Occipital lobe (tissue), 2 donors: ENCODE results near the gene TBC1D9. TPM values are rescaled to one million over a fixed set of nuclear protein-coding genes. Genes with fewer than 3 reads are reported as not detected.

Source experiments
- DNase-seq: peaks from one replicate; lab custom pipeline; 2025; lab: John Stamatoyannopoulos, UW
- total RNA-seq: library from RNA; depleted of rRNA; stranded (reverse); fragments of >200 nt; gene quantifications from one replicate; pipeline ENCODE4 v1.2.3, GENCODE V29; 2014

TBC1D9 gene
- total RNA-seq, 1 donor from 2014 or later = 54.0 TPM

GRCh38 chr4:140725556-140725955, 30.6 kb downstream of the TBC1D9 start:
- DNase-seq = no peak

DNA sequence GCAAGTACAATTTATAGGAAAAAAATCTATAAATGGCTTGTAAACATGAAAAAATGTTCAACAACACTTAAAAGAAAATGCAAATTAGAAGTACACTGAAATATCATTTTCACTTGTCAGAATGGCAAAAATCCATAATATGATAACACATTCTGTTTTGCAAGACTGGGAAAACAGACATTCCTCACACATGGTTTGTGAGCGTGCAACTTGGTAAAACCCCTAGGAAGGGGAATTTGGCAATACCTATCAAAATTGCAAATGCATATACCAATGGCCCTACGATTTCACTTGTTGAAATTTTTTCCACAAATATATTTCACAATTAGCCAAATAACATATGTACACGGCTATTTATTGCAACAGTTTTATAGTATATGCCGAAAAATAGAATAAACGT, 31.4 kb downstream of the TBC1D9 start:
- DNase-seq = no peak

DNA sequence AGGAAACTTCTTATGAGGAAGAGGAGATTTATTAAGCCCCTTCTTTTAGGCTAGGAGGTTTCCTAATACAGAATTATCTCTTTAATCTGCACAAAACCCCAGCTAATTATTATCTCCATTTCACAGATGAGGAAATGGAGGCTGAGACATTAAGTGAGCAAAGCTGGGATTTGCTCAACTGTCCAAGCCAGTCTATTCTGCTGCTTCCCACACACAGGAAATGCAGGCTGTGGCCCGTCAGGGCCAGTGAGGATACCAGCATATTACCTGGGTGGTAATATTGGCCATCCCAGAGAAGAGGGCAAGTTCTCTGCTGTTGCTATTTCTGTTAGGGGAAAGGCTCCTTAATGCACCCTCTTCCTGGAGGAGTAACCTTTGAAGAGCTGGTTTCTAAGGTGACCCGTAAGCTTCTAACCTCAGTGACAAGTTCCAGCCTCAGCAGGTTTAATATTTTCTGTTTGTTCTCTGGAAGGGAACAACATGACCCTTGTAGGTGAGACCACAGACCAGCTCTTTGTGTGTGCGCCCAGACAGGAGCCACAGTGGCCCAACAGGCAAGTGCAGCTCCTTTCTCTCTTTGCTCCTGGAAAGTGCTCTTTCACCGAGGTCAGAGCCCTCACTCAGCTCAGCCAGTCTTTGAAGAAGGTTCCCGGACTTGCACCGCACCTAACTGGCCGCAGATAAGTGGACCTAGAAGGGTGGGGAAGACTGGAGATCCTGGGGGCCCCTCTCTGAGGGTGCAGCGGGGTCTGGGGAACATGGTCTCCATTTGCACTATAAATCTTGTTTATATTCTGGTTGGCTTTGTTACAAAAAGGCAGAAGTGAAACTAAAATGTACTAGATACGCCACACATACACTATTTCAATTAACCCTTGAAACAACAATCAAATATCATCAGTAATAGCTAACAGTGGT, 35.5 kb downstream of the TBC1D9 start:
- no peak for DNase-seq

DNA sequence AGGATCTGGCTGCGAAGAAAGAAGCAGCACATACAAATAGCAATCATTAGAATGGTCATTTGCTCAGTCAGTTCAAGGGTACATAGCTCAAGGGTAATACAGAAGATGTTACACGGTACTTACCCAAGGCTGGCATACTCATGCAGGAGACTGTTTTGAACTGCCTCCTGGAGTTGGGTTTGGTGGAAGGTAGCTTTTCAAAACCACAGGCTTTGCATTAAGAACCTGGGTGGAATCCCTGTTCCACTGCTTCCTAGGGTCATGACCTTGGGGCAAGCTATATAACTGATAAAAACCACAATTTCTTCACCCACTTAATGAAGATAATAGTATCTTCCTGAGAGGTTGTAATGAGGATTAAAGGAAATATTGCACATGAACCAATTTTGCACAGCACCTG, 36.5 kb downstream of the TBC1D9 start:
- DNase-seq = no peak

DNA sequence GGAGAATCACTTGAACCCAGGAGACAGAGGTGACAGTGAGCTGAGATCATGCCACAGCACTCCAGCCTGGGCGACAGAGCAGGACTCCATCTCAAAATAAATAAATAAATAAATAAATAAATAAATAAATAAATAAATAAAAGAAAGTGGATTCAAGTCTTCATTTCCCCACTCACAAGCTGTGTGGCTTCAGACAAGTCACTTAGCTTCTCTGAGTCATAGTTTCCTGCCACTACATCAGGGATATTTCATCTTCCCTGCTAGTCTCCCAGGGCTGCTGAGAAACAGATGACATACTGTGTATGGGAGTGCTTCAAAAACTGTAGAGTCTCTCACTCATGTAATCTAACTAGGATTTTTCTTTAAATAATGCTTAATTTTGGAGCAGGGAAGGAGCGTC, 37.2 kb downstream of the TBC1D9 start:
- no peak for DNase-seq

DNA sequence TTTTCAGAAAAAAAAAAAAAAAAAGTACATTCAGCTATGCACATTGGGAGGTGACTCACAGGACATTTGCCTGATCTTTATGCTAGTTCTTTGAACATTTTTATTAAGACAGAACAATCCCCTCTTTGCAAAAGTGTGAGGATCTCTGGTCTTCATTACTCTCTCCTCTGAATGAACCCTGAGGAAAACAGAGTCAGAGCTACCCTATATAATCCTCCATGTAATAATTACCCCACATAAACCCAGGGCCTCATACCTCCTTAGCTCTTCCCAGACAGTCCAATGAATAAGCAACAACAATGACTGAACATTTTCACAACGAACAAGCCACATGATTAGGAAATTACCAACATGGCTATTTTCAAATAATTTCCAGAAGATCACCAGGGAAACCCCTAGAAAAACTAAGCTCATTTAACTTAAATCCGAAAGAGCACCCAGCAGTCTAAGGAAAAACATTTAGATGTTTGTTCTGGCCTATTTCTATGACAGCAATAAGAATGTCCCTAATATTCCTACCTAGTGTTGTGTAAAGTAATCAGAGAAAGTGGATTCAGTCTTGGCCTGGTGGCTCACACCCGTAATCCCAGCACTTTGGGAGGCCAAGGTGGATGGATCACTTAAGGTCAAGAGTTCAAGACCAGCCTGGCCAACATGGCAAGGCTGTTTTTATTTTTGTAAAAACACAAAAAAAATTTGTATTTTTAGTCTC, 37.8 kb downstream of the TBC1D9 start:
- no peak for DNase-seq

DNA sequence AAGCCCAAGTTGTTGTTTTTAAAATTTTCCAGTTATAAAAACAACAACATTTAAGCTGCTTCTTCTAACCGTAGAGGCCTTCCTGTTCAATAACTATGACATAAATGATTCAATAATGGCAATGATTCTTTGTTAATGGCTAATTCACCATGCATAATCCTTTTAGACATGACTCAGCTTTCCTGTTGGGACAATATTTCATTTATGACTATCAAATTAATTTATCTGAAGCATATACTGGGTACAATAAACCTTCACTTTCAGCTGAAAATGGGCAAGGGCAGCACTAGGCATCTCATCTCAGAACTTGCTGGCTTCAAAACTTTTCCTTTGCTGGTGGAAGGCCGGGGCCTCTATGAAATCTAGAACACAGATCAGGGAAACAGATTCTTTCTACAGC, 38.9 kb downstream of the TBC1D9 start:
- DNase-seq = no peak

DNA sequence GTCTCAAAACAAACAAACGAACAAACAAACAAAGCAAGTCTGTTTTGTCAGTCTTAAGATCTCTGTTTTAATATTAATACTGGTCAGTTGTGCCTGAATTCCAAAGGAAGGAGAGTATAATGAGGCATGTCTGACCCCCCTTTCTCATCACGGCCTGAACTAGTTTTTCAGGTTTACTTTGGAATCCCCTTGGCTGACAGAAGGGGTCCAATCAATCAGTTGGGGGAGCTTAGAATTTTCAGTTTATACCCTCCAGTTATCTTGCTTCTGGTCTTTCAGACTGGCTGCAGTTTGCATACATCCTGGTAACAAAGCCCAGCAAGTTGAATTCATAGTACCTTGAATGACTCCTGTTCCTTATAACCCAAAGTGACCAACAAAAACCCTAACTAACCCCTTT, 41.1 kb downstream of the TBC1D9 start:
- DNase-seq = no peak

DNA sequence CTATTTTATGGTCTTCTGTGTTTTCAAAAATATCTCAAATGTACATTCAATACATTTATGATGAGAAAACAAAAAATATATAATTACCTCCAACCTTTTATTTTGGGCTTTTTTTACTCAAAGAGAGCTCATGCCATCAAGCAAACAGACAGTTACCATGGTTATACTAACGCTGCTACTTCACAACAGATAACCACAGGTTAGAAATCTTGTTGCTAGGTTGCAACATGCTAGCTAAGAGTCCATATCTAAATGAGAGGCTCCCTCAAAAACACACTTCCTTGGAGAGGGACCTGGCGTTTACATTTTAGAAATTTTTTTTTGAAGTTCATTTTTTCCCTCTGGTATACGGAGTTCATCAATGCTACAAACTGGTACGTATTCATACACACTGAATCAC, 44.3 kb downstream of the TBC1D9 start:
- DNase-seq = no peak

DNA sequence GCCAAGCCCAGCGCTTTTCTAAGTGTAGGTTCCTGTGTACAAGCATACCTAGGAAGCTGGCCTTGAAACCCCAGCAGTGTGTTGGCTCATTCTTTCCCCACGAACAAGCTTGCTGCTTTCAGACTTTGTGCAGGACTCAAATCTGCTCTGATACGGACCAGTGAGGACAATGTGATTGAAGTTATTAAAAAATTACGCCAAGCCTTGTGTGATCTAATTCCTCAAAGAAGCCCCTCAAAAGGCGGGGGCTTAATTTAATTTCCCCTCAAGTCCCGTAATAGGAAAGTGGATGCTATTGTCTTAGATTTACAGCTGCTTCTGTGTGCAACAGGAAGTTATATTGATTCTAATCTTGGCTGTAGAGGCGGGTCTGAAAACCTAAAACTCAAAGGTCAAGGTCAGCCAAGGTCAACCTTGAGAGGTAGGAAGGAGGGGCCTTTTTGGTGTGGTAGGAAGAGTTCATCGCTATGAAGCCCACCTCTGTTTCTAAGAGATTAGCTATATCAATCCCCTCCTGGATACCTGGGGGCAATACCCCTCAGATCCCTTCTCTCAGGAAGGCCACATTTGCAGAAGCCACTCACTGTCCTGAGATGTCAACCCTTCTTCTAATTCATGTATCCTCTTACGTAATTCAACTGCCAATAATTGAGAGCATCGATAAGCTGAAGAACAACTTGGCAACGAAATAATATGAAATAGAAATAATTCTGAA, 45.1 kb downstream of the TBC1D9 start:
- DNase-seq = no peak

DNA sequence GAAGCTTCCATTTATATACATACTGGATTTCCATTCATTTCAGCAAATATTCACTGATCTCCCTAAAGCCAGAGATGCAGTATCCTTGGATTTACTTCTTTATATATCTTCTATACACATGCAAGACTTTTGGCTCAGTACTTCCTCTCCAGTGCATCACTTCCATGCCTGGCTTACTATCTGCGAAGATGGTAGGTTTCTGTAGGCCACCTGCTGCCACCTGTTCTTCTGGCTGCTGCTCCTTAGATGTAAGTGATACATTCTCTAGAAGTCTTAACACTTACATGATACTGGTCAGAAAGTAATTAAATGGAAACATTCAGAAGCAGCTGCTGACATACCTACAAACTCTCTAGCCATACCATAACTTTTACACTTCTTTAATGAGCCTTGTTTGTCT, 48.9 kb downstream of the TBC1D9 start:
- no peak for DNase-seq

DNA sequence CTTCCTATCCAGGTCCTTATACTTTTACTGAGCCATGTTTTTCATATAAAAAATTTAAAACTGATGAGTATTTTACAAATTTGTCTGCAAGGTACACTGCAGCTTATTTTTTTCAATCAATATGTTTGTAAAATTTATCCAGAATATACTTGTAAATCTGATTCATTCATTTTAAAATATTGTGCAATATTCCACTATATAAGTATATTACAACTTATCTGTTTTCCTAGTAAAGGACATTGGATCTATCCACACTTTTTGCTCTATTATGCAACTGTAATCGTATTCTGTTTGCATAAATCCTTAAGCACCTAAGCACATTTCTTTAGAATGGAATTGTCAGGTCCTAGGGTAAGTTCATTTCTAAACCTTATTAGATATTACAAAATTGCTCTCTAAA, 49.5 kb downstream of the TBC1D9 start:
- no peak for DNase-seq

- no peak for DNase-seq
Measured at GRCh38 chr4:140706276-140706625, 49.9 kb downstream of the TBC1D9 start.

GRCh38 chr4:140705625-140706275, 50.4 kb downstream of the TBC1D9 start:
- no peak for DNase-seq

- no peak for DNase-seq
Measured at GRCh38 chr4:140704964-140705363, 51.2 kb downstream of the TBC1D9 start.

DNA sequence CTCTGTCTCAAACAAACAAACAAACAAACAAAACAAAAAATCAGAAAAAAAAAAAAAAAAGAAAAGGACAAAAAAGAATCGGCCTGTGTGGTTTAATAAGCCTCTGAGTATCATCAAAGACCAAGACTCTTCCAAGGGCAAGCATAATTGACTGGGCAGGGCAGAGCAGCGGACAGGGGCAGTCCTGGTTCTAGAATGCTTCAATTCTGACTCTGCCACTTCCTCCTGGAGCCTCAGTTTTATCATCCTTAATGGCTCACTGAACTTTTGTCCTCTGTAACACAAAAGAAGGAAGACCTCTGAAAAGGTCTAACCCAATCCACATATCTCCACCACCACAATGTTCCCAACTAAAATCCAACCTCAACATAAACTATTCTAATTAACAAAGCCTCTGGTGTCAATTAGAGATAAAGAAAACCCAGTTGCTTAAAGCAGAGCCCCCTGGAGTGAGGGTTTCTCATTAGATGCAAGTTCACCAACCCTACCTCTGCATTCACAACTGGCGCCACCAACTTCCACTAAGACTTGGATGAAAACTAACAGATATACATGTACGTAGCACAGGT, 51.7 kb downstream of the TBC1D9 start:
- no peak for DNase-seq

DNA sequence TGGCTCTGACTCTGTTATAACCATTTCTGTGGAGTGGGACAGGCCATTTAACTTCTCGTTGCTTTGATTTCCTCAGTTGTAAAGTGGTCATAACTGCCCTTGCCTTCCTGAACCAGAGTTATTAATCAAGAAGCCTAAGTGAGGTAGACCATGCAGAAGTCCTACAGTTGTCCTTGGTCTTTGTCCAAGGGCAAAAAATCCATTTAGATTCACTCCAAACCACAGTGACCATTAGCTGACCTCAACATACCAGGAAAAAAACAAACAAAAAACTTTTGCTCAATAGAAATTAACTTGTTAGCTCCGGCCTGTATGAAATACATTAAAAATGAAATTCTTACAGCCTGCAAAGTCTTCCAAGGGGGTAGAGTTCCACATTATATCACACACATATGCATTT, 52.7 kb downstream of the TBC1D9 start:
- no peak for DNase-seq

DNA sequence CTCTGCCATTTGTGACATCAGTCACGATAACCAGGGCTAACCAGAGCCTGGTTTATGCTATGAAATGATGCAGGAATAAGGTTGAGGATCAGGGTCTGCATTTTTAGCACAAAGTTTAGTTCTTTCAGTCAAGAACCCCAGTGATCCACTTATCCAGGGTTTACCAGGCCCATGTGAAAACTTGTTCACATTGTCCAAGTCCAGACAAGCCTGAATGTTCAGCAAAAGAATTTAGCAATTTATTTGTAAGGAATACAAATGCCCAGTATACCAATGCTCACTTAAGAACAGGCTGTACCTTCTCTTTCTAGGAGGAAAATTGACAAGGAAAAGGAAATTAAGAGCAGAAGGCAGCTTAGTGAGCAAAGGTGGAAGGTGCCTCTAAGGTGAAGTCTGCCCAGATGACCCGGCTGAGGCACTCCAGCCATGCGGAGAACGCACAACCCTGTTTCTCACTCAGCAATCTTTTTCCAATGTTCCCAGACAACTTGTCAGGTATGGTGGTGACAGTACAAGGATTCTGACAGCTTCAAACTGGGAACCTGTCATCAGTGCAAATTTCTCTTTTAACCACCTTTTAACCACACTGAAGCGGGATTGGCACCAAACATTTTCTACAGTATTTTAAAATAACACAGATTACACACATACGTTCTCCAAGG, 54.0 kb downstream of the TBC1D9 start:
- DNase-seq = no peak

GRCh38 chr4:140701071-140701470, 55.1 kb downstream of the TBC1D9 start:
- no peak for DNase-seq

GRCh38 chr4:140697709-140698560, 58.2 kb downstream of the TBC1D9 start:
- no peak for DNase-seq
